Neural progenitor cell (in vitro differentiated cells): ENCODE measurements around the gene ADK. TPM values are rescaled to one million over a fixed set of nuclear protein-coding genes. Genes with fewer than 3 reads are reported as not detected.

Source experiments
- DNase-seq: peaks from one replicate; pipeline ENCODE4 v3.0.0-alpha.2; 2016; ENCODE audit warnings: low spot score
- H2AFZ ChIP-seq: fragments of 200-600 bp; sonication (generic); replicated peaks from 2 replicates; pipeline ENCODE4 v1.6.1; 2016; ENCODE audit warnings: antibody characterized with exemption
- H3F3A ChIP-seq: fragments of 200-600 bp; sonication (generic); 2 replicates; pipeline ENCODE4 v1.6.1; 2016; ENCODE audit warnings: antibody characterized with exemption, low read depth
- H3K27ac ChIP-seq: fragments of 200-600 bp; sonication (generic); 2 replicates; pipeline ENCODE4 v1.5.1; 2016; ENCODE audit warnings: mild to moderate bottlenecking
- H3K27me3 ChIP-seq: fragments of 200-600 bp; sonication (generic); 2 replicates; pipeline ENCODE4 v1.6.1; 2016; ENCODE audit warnings: mild to moderate bottlenecking, moderate library complexity
- H3K36me3 ChIP-seq: fragments of 200-600 bp; sonication (generic); 2 replicates; pipeline ENCODE4 v1.5.1; 2016
- H3K4me1 ChIP-seq: fragments of 200-600 bp; sonication (generic); 2 replicates; pipeline ENCODE4 v1.6.1; 2016; ENCODE audit warnings: mixed run types
- H3K4me2 ChIP-seq: fragments of 200-600 bp; sonication (generic); 2 replicates; pipeline ENCODE4 v1.6.1; 2016
- H3K4me3 ChIP-seq: fragments of 200-600 bp; sonication (generic); 2 replicates; pipeline ENCODE4 v1.5.1; 2016
- H3K79me2 ChIP-seq: fragments of 200-600 bp; sonication (generic); 2 replicates; pipeline ENCODE4 v1.6.1; 2016; ENCODE audit warnings: low read depth
- H3K9ac ChIP-seq: fragments of 200-600 bp; sonication (generic); 2 replicates; pipeline ENCODE4 v1.6.1; 2016
- H3K9me3 ChIP-seq: fragments of 200-600 bp; sonication (generic); 2 replicates; pipeline ENCODE4 v1.5.1; 2016; ENCODE audit warnings: low read depth
- H4K20me1 ChIP-seq: fragments of 200-600 bp; sonication (generic); 2 replicates; pipeline ENCODE4 v1.6.1; 2016; ENCODE audit warnings: low read depth
- H3K27ac Mint-ChIP-seq: 3 replicates; pipeline ENCODE4 v1.8.0; 2021; ENCODE audit warnings: mixed read lengths
- H3K27me3 Mint-ChIP-seq: 2 replicates; pipeline ENCODE4 v1.8.0; 2022; ENCODE audit warnings: low read depth, mild to moderate bottlenecking, inconsistent platforms, moderate library complexity, mixed read lengths; ENCODE audit not compliant: insufficient read depth
- H3K36me3 Mint-ChIP-seq: 3 replicates; pipeline ENCODE4 v1.8.0; 2021; ENCODE audit warnings: mixed read lengths
- H3K4me1 Mint-ChIP-seq: 3 replicates; pipeline ENCODE4 v1.8.0; 2021; ENCODE audit warnings: mixed read lengths
- H3K4me3 Mint-ChIP-seq: 3 replicates; pipeline ENCODE4 v1.8.0; 2021; ENCODE audit warnings: mild to moderate bottlenecking, moderate library complexity, mixed read lengths
- H3K9me3 Mint-ChIP-seq: 3 replicates; pipeline ENCODE4 v1.8.0; 2020; ENCODE audit warnings: mixed read lengths
- CTCF ChIP-seq: fragments of 200-600 bp; sonication (generic); IDR thresholded peaks from 2 replicates; pipeline ENCODE4 v1.5.1; 2017; ENCODE audit warnings: antibody characterized with exemption, mild to moderate bottlenecking
- EZH2 ChIP-seq: fragments of 200-600 bp; sonication (generic); IDR thresholded peaks from 2 replicates; pipeline ENCODE4 v1.6.1; 2017; ENCODE audit warnings: antibody characterized with exemption, mild to moderate bottlenecking, moderate library complexity
- EZH2phosphoT487 ChIP-seq: fragments of 200-600 bp; sonication (generic); IDR thresholded peaks from 2 replicates; pipeline ENCODE4 v1.6.1; 2017; ENCODE audit warnings: antibody characterized with exemption
- total RNA-seq: library from RNA; depleted of rRNA; stranded (reverse); fragments of >200 nt; gene quantifications from 2 replicates; pipeline ENCODE4 v1.2.3, GENCODE V29; 2015; ENCODE audit warnings: low replicate concordance

The ADK gene
- total RNA-seq, 1 donor from 2014 or later: 50.9 TPM

GRCh38 chr10:74177140-74177677 lies 26.2 kb downstream of the ADK start:
- Histone ChIP-seq H3F3A (peaks cover 24% of the 10 kb centered on the region), H3K79me2 (peaks cover 46% of the 10 kb centered on the region), H3K27ac (no peak overlapping the region), H3K9me3 (no peaks in the 10 kb centered on the region), H3K4me1 (peaks cover 15% of the 10 kb centered on the region), H3K27me3 (no peaks in the 10 kb centered on the region), H3K36me3 (no peaks in the 10 kb centered on the region), H2AFZ (peak overlapping the region; percentile 85), H3K9ac (peak overlapping the region; percentile 61), H3K4me3 (peak overlapping the region; percentile 62), H3K4me2 (peak overlapping the region; percentile 86), H4K20me1 (no peaks in the 10 kb centered on the region)
- TF ChIP-seq CTCF: no peak
- no peak for TF ChIP-seq EZH2phosphoT487
- TF ChIP-seq EZH2: no peak
- H3K27ac Mint-ChIP-seq: no peak overlapping the region
- peaks cover 11% of the 10 kb centered on the region for H3K4me1 Mint-ChIP-seq
- no peak for DNase-seq
- no peaks in the 10 kb centered on the region for H3K36me3 Mint-ChIP-seq
- peaks cover 4% of the 10 kb centered on the region for H3K27me3 Mint-ChIP-seq
- H3K9me3 Mint-ChIP-seq: no peaks in the 10 kb centered on the region
- peak overlapping the region; percentile 92 for H3K4me3 Mint-ChIP-seq

GRCh38 chr10:74178042-74178791 lies 27.2 kb downstream of the ADK start:
- peaks cover 15% of the 10 kb centered on the region for H3K4me1 ChIP-seq
- peak overlapping the region; percentile 29 for H3K4me2 ChIP-seq

GRCh38 chr10:74179111-74179710 lies 28.2 kb downstream of the ADK start:
- no peak overlapping the region for H3K9ac ChIP-seq
- Mint-ChIP-seq H3K9me3 (no peaks in the 10 kb centered on the region), H3K36me3 (no peaks in the 10 kb centered on the region), H3K4me1 (peaks cover 11% of the 10 kb centered on the region), H3K4me3 (peak overlapping the region; percentile 9), H3K27me3 (peaks cover 4% of the 10 kb centered on the region), H3K27ac (no peak overlapping the region)
- TF ChIP-seq CTCF (no peak), EZH2 (no peak), EZH2phosphoT487 (no peak)
- DNase-seq: no peak
- peaks cover 24% of the 10 kb centered on the region for H3F3A ChIP-seq
- H3K36me3 ChIP-seq: no peaks in the 10 kb centered on the region
- no peak overlapping the region for H3K4me3 ChIP-seq
- no peaks in the 10 kb centered on the region for H4K20me1 ChIP-seq
- H3K4me2 ChIP-seq: no peak overlapping the region
- peaks cover 64% of the 10 kb centered on the region for H3K79me2 ChIP-seq
- no peaks in the 10 kb centered on the region for H3K27me3 ChIP-seq
- H2AFZ ChIP-seq: no peak overlapping the region
- H3K27ac ChIP-seq: no peak overlapping the region
- H3K4me1 ChIP-seq: peaks cover 15% of the 10 kb centered on the region
- no peaks in the 10 kb centered on the region for H3K9me3 ChIP-seq

More at GRCh38 chr10:74178042-74178791, 27.2 kb downstream of the ADK start:
- Histone ChIP-seq H4K20me1 (no peaks in the 10 kb centered on the region), H3K79me2 (peaks cover 55% of the 10 kb centered on the region), H2AFZ (no peak overlapping the region), H3K27ac (no peak overlapping the region), H3K9me3 (no peaks in the 10 kb centered on the region), H3K9ac (no peak overlapping the region), H3K36me3 (no peaks in the 10 kb centered on the region), H3K27me3 (no peaks in the 10 kb centered on the region), H3K4me3 (no peak overlapping the region), H3F3A (peaks cover 24% of the 10 kb centered on the region)
- Mint-ChIP-seq H3K4me3 (peak overlapping the region; percentile 18), H3K36me3 (no peaks in the 10 kb centered on the region), H3K27ac (no peak overlapping the region), H3K9me3 (no peaks in the 10 kb centered on the region), H3K4me1 (peaks cover 11% of the 10 kb centered on the region), H3K27me3 (peaks cover 4% of the 10 kb centered on the region)
- no peak for DNase-seq
- no peak for TF ChIP-seq EZH2
- TF ChIP-seq CTCF: no peak
- no peak for TF ChIP-seq EZH2phosphoT487
